HEK293 (cell line): ENCODE data around the gene LPIN3.
A peak's percentile ranks its signal among the peaks of the same experiment; 100 is the strongest.

Source experiments
- CTCF ChIA-PET: fragments of 350-600 bp; formaldehyde crosslinking; extraction: SDS; loops from one replicate; lab custom pipeline; 2021; ENCODE audit warnings: antibody characterized with exemption; lab: Yijun Ruan, JAX
- POLR2A ChIA-PET: fragments of 300-600 bp; formaldehyde crosslinking; extraction: SDS; loops from one replicate; lab custom pipeline; 2020; ENCODE audit warnings: antibody characterized with exemption, inconsistent platforms; lab: Yijun Ruan, JAX
- H3K27ac ChIP-seq: fragments of 200-500 bp; sonication (Bioruptor generic); 2 replicates; pipeline ENCODE4 v1.5.1; 2014; ENCODE audit warnings: low read depth, low read length, control low read depth, inconsistent platforms; ENCODE audit errors: extremely low read depth
- H3K36me3 ChIP-seq, 2 experiments: fragments of 200-500 bp in 1 of 2; sonication (Bioruptor generic) in 1 of 2; 1 replicate in 1 of 2; 2 replicates in 1 of 2; pipeline ENCODE4 v1.5.1; 2014 to 2017; ENCODE audit warnings: inconsistent platforms in 2 of 2, low read length in 2 of 2; ENCODE audit not compliant: control insufficient read depth in 2 of 2, insufficient read depth in 1 of 2
- H3K4me1 ChIP-seq: fragments of 200-500 bp; sonication (Bioruptor generic); 2 replicates; pipeline ENCODE4 v1.5.1; 2014; ENCODE audit warnings: mild to moderate bottlenecking, low read length, inconsistent platforms; ENCODE audit not compliant: control insufficient read depth, insufficient read depth
- H3K4me3 ChIP-seq: 2 replicates; pipeline ENCODE4 v1.5.1; 2011; ENCODE audit warnings: low read depth, mild to moderate bottlenecking, control low read depth, low read length, moderate library complexity
- H3K9me3 ChIP-seq: fragments of 200-500 bp; sonication (Bioruptor generic); 2 replicates; pipeline ENCODE4 v1.5.1; 2014; ENCODE audit warnings: low read depth, low read length, inconsistent platforms; ENCODE audit not compliant: control insufficient read depth, insufficient read depth
- MYNN ChIP-seq: fragments of 450-650 bp; formaldehyde crosslinking; IDR thresholded peaks from 2 replicates; pipeline ENCODE4 v1.5.1; 2016; ENCODE audit warnings: missing biosample characterization, missing genetic modification characterization, borderline replicate concordance
- PRDM10 ChIP-seq: fragments of 450-650 bp; formaldehyde crosslinking; IDR thresholded peaks from 2 replicates; pipeline ENCODE4 v1.5.1; 2016; ENCODE audit warnings: missing biosample characterization, missing genetic modification characterization
- PRDM4 ChIP-seq: fragments of 450-650 bp; formaldehyde crosslinking; IDR thresholded peaks from 2 replicates; pipeline ENCODE4 v1.5.1; 2017; ENCODE audit warnings: missing biosample characterization, missing genetic modification characterization
- SETDB1 ChIP-seq: IDR thresholded peaks from one replicate; pipeline ENCODE4 v1.6.1; 2017; ENCODE audit warnings: mild to moderate bottlenecking, low read length, moderate library complexity, mixed read lengths; ENCODE audit not compliant: insufficient read length
- ZBTB26 ChIP-seq: fragments of 450-650 bp; formaldehyde crosslinking; optimal IDR thresholded peaks from 2 replicates; pipeline ENCODE3; 2016; ENCODE audit warnings: missing biosample characterization, mild to moderate bottlenecking, missing genetic modification characterization
- ZBTB49 ChIP-seq: fragments of 450-650 bp; formaldehyde crosslinking; IDR thresholded peaks from 2 replicates; pipeline ENCODE4 v1.5.1; 2016; ENCODE audit warnings: missing biosample characterization, missing genetic modification characterization, low read depth
- ZFHX2 ChIP-seq: fragments of 450-650 bp; formaldehyde crosslinking; conservative IDR thresholded peaks from 2 replicates; pipeline ENCODE4 v1.5.1; 2016; ENCODE audit warnings: missing biosample characterization, missing genetic modification characterization
- ZFP3 ChIP-seq: fragments of 450-650 bp; formaldehyde crosslinking; IDR thresholded peaks from 2 replicates; pipeline ENCODE4 v1.5.1; 2016; ENCODE audit warnings: low read depth, missing biosample characterization, missing genetic modification characterization
- ZFP41 ChIP-seq: fragments of 450-650 bp; formaldehyde crosslinking; IDR thresholded peaks from 2 replicates; pipeline ENCODE4 v1.5.1; 2016; ENCODE audit warnings: missing biosample characterization, missing genetic modification characterization, borderline replicate concordance
- ZNF155 ChIP-seq: fragments of 450-650 bp; formaldehyde crosslinking; IDR thresholded peaks from 2 replicates; pipeline ENCODE4 v1.5.1; 2016; ENCODE audit warnings: missing biosample characterization, missing genetic modification characterization
- ZNF248 ChIP-seq: fragments of 450-650 bp; formaldehyde crosslinking; IDR thresholded peaks from 2 replicates; pipeline ENCODE4 v1.5.1; 2017; ENCODE audit warnings: missing biosample characterization, missing genetic modification characterization
- ZNF280D ChIP-seq: fragments of 450-650 bp; formaldehyde crosslinking; IDR thresholded peaks from 2 replicates; pipeline ENCODE4 v1.5.1; 2016; ENCODE audit warnings: missing biosample characterization, missing genetic modification characterization
- ZNF354C ChIP-seq: fragments of 450-650 bp; formaldehyde crosslinking; IDR thresholded peaks from 2 replicates; pipeline ENCODE4 v1.5.1; 2016; ENCODE audit warnings: missing biosample characterization, missing genetic modification characterization, low read depth, borderline replicate concordance
- ZNF398 ChIP-seq: fragments of 450-650 bp; formaldehyde crosslinking; IDR thresholded peaks from 2 replicates; pipeline ENCODE4 v1.5.1; 2017; ENCODE audit warnings: missing biosample characterization, missing genetic modification characterization
- ZNF792 ChIP-seq: fragments of 450-650 bp; formaldehyde crosslinking; IDR thresholded peaks from 2 replicates; pipeline ENCODE4 v1.5.1; 2016; ENCODE audit warnings: missing biosample characterization, missing genetic modification characterization

The LPIN3 gene

GRCh38 chr20:41376349-41376748 is 35.7 kb downstream of the LPIN3 start:
- Histone ChIP-seq H3K27ac (no peak overlapping the region), H3K4me1 (no peaks in the 10 kb centered on the region)

GRCh38 chr20:41377275-41377674 is 36.7 kb downstream of the LPIN3 start:
- POLR2A ChIA-PET = no interaction called here
- TF ChIP-seq PRDM10 (tag by site-specific recombination) (no peak), ZFHX2 (no peak), ZNF280D (tag by site-specific recombination) (no peak), ZNF792 (tag by site-specific recombination) (no peak), ZNF398 (0 out of 2 replicates have a peak, but pooled peaks have one; percentile 4), ZNF248 (tag by site-specific recombination) (no peak), ZFP41 (tag by site-specific recombination) (no peak)
- TF ChIP-seq, all 188 proteins: peak for 1
- H3K4me1 ChIP-seq = no peaks in the 10 kb centered on the region
- H3K36me3 ChIP-seq = no peaks in the 10 kb centered on the region
- H3K4me3 ChIP-seq = no peak overlapping the region
- H3K27ac ChIP-seq = no peak overlapping the region
- no peaks in the 10 kb centered on the region for H3K9me3 ChIP-seq
- CTCF ChIA-PET = interaction anchor here (0.5 to 0.6 kb wide), 2 partner anchors 54 to 127 kb away, joined by 3 read pairs; no protein-coding TSS in a partner anchor

More at GRCh38 chr20:41376349-41376748, 35.7 kb downstream of the LPIN3 start:
- no peak for TF ChIP-seq ZNF354C (tag by site-specific recombination)
- no peak for TF ChIP-seq MYNN (tag by site-specific recombination)
- no peak for TF ChIP-seq ZBTB49 (tag by site-specific recombination)
- TF ChIP-seq ZBTB26 (tag by site-specific recombination) = no peak
- no peak for TF ChIP-seq PRDM4 (tag by site-specific recombination)
- TF ChIP-seq ZNF155 (tag by site-specific recombination) = no peak
- no peak for TF ChIP-seq SETDB1
- no peak for TF ChIP-seq ZFP3 (tag by site-specific recombination)
- TF ChIP-seq, all 188 proteins: peak for 0
- Histone ChIP-seq H3K9me3 (no peaks in the 10 kb centered on the region), H3K36me3 (no peaks in the 10 kb centered on the region), H3K4me3 (no peak overlapping the region)
- CTCF ChIA-PET = no interaction called here
- POLR2A ChIA-PET = interaction anchor here (0.6 kb wide), 1 partner anchor 242 kb away, joined by 3 read pairs; the partner anchor contains the start of gene CHD6
